Measurements from ENCODE around the gene DOCK3. TPM values are rescaled to one million over a fixed set of nuclear protein-coding genes. Genes with fewer than 3 reads are reported as not detected.

The DOCK3 gene
- total RNA-seq, 2 experiments from 2014 or later, result 0.93 to 1.1 TPM

DNA sequence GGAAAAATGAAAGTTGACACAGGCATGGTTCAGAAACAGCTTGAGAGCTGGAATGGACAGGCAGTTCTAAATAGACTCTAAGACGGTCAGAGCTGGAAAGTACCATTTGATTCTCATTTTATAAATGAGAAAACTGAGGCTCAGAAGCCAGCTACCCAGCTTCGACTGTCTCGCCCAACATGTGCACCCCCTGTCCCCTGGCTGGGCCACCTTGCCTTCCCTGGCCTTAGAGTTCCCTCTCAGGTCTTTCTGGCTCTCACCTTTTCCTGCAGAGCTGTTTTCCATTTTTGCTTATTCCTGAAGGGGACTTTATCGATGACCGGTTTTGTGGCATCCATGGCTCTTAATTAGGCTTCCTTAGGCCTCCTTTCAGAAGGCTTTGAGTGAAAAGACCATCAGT is 17.3 kb upstream of the DOCK3 start:
- no peaks in the 10 kb centered on the region for H3K9me3 Mint-ChIP-seq
- no peak overlapping the region for H3K27ac Mint-ChIP-seq
- H3K36me3 Mint-ChIP-seq (ENCODE audit: low read depth), result no peaks in the 10 kb centered on the region

DNA sequence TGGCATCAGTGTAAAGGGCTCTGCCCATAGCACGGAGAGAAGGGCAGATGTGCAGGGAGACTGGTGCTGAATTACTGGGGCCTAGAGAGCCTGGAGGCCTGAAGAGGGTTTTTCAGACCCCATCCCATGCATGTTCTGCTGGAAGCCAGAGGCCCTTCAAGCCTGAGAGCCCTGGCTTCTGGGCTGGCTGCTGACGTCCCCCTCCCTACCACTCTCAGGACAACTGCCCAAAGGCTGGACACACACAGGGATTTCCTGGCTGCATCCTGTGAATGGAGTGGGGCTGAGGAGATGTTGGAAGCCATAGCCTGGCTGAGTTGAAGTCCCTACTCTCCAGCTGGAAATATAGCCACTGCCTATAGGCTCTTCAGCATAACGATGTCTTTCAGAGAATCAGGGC is 16.9 kb upstream of the DOCK3 start:
- H3K27ac Mint-ChIP-seq, result no peak overlapping the region
- peaks cover 6% of the 10 kb centered on the region for H3K4me1 ChIP-seq (ENCODE audit: insufficient read depth, low read length)
- no peak for ATAC-seq (ENCODE audit: poor library complexity)
- no peaks in the 10 kb centered on the region for H3K27me3 ChIP-seq (ENCODE audit: control insufficient read depth in 1 of 2, insufficient read depth in 2 of 2, low read length in 2 of 2)
- no peaks in the 10 kb centered on the region for H3K27me3 Mint-ChIP-seq
- POLR2A ChIA-PET, result interaction anchor here (1.3 kb wide), 1 partner anchor 42 kb away, joined by 4 read pairs; no protein-coding TSS in a partner anchor
- peaks cover 7% of the 10 kb centered on the region for H3K4me1 Mint-ChIP-seq (ENCODE audit: low read depth)
- no peak overlapping the region for H3K4me3 Mint-ChIP-seq
- no peaks in the 10 kb centered on the region for H3K36me3 ChIP-seq (ENCODE audit: insufficient read depth, low read length)
- H3K4me3 ChIP-seq (ENCODE audit: low read length), result no peak overlapping the region
- CTCF ChIA-PET, result no interaction called here
- no peaks in the 10 kb centered on the region for H3K9me3 ChIP-seq (ENCODE audit: control insufficient read depth in 1 of 2, insufficient read depth in 1 of 2, low read length in 2 of 2)
- TF ChIP-seq, protein P1, sequence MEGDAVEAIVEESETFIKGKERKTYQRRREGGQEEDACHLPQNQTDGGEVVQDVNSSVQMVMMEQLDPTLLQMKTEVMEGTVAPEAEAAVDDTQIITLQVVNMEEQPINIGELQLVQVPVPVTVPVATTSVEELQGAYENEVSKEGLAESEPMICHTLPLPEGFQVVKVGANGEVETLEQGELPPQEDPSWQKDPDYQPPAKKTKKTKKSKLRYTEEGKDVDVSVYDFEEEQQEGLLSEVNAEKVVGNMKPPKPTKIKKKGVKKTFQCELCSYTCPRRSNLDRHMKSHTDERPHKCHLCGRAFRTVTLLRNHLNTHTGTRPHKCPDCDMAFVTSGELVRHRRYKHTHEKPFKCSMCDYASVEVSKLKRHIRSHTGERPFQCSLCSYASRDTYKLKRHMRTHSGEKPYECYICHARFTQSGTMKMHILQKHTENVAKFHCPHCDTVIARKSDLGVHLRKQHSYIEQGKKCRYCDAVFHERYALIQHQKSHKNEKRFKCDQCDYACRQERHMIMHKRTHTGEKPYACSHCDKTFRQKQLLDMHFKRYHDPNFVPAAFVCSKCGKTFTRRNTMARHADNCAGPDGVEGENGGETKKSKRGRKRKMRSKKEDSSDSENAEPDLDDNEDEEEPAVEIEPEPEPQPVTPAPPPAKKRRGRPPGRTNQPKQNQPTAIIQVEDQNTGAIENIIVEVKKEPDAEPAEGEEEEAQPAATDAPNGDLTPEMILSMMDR (IDR thresholded peaks at IDR 0.05), result no peak
- no peaks in the 10 kb centered on the region for H3K36me3 Mint-ChIP-seq (ENCODE audit: low read depth)
- no peak overlapping the region for H3K27ac ChIP-seq (ENCODE audit: low read depth in 1 of 2, low read length in 2 of 2)
- intact Hi-C loops (cut with DNase I, micrococcal nuclease), result no loop called here
- no peaks in the 10 kb centered on the region for H3K9me3 Mint-ChIP-seq
- peak in 1 of 14 experiments; percentile 8 for DNase-seq

More for the DNA sequence above, 17.3 kb upstream of the DOCK3 start:
- ATAC-seq (ENCODE audit: poor library complexity) (no peak), DNase-seq (no peak)
- H3K27ac ChIP-seq (ENCODE audit: low read depth in 1 of 2, low read length in 2 of 2), result no peak overlapping the region
- H3K4me3 ChIP-seq (ENCODE audit: low read length), result no peak overlapping the region
- ChIA-PET CTCF (no interaction called here), POLR2A (interaction anchor here (1.3 kb wide), 1 partner anchor 41 kb away, joined by 4 read pairs; no protein-coding TSS in a partner anchor)
- H3K36me3 ChIP-seq (ENCODE audit: insufficient read depth, low read length), result no peaks in the 10 kb centered on the region
- no peak overlapping the region for H3K4me3 Mint-ChIP-seq
- no peaks in the 10 kb centered on the region for H3K9me3 ChIP-seq (ENCODE audit: control insufficient read depth in 1 of 2, insufficient read depth in 1 of 2, low read length in 2 of 2)
- H3K4me1 Mint-ChIP-seq (ENCODE audit: low read depth), result peaks cover 7% of the 10 kb centered on the region
- H3K27me3 ChIP-seq (ENCODE audit: control insufficient read depth in 1 of 2, insufficient read depth in 2 of 2, low read length in 2 of 2), result no peaks in the 10 kb centered on the region
- intact Hi-C loops (cut with DNase I, micrococcal nuclease), result no loop called here
- TF ChIP-seq, protein P1 (IDR thresholded peaks at IDR 0.05), result no peak
- no peaks in the 10 kb centered on the region for H3K27me3 Mint-ChIP-seq
- peaks cover 6% of the 10 kb centered on the region for H3K4me1 ChIP-seq (ENCODE audit: insufficient read depth, low read length)

DNA sequence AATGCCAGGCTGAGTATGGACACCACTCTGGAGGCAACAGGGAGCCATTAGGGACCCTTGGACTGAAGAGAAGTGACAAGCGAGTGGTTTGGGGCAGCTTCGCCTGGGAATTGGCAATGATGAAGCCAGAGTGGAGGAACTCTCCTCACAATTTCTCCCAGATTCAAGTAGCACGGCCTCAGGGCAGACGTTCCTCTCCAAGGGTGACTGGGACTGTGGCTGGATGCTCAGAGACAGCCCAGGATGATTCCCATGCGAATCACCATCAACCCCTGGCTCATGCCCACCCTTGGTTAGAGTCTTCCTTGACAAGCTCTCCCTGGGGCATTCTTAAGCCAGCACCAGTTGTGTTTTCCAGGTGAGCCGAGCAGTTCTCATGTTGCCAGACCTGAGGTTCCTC is 16.3 kb upstream of the DOCK3 start:
- H3K27ac Mint-ChIP-seq, result no peak overlapping the region
- ATAC-seq (ENCODE audit: poor library complexity) (no peak), DNase-seq (peak in 1 of 14 experiments; percentile 14)
- Histone ChIP-seq H3K27me3 (ENCODE audit: control insufficient read depth in 1 of 2, insufficient read depth in 2 of 2, low read length in 2 of 2) (no peaks in the 10 kb centered on the region), H3K4me3 (ENCODE audit: low read length) (no peak overlapping the region), H3K36me3 (ENCODE audit: insufficient read depth, low read length) (no peaks in the 10 kb centered on the region), H3K4me1 (ENCODE audit: insufficient read depth, low read length) (peaks cover 6% of the 10 kb centered on the region), H3K9me3 (ENCODE audit: control insufficient read depth in 1 of 2, insufficient read depth in 1 of 2, low read length in 2 of 2) (no peaks in the 10 kb centered on the region), H3K27ac (ENCODE audit: low read depth in 1 of 2, low read length in 2 of 2) (no peak overlapping the region)
- peaks cover 7% of the 10 kb centered on the region for H3K4me1 Mint-ChIP-seq (ENCODE audit: low read depth)
- H3K4me3 Mint-ChIP-seq, result no peak overlapping the region
- no peaks in the 10 kb centered on the region for H3K9me3 Mint-ChIP-seq
- H3K27me3 Mint-ChIP-seq, result no peaks in the 10 kb centered on the region
- CTCF ChIA-PET, result no interaction called here
- POLR2A ChIA-PET, result no interaction called here
- TF ChIP-seq, protein P1 (IDR thresholded peaks at IDR 0.05), result no peak
- intact Hi-C loops (cut with DNase I, micrococcal nuclease), result no loop called here
- no peaks in the 10 kb centered on the region for H3K36me3 Mint-ChIP-seq (ENCODE audit: low read depth)
